ENCODE results near the gene SDK2.

Gene SDK2

GRCh38 chr17:73452009-73452408 is 192.2 kb downstream of the SDK2 start:
- DNase-seq (ENCODE audit: low read depth), result no peak

DNA sequence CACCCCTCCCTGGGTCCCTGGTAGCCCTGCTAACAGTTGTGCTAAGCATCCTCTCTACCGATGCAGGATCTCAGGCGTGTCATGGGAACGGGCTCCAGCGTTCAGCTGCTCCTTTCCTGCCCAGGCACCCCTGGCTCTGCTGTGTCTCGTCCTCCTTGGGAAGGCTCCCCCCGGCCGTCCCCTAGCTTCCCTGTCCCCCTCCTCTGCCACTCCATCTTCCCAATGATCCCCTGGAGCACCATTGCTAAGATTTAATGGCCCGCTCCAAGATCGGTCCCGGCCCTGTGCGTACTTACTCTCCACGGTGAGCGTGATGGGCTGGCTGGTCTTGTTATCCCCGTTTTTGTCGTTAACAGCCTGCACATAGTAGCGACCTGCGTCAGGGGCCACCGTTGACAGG is 196.9 kb downstream of the SDK2 start:
- no peak for DNase-seq (ENCODE audit: low read depth)

DNA sequence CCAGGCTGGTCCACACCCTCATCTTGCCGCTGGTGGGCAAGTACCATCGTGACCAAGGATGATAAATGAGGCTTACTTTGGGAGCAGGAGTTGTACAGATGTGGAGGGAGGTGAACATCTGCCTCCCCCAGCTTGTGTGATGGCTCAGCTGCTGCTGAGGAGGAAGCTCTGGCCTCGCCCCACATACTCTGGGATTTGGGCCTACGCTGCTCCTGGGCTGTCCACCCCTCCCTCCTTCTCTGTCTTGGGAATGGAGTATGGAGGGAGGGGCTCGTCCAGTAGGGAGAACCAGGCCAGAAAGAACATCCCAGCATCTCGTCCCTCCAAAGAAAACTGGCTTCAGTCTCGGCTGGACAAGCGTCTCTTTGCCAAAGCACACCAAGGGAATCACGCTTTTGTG is 197.6 kb downstream of the SDK2 start:
- no peak for DNase-seq (ENCODE audit: low read depth)

DNA sequence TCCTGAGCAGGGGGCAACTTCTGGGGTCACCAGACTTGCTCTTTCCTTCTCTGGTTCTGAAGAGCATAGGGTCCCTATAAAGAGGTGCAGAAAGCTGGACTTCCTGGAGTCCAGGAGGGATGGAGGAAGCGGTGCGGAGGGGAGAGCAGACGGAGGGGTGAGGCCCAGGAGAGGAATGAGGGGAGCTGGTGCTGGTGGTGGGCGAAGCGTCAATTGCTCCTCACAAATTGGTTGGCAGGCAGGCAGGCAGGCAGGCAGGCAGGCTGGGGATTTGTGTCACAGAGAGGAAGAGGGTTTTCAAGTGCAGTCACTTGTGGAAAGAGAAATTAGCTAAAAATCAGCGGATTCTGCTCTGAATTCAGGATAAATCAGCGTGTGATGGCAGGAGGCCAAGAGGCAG is 198.8 kb downstream of the SDK2 start:
- no peak for DNase-seq (ENCODE audit: low read depth)

DNA sequence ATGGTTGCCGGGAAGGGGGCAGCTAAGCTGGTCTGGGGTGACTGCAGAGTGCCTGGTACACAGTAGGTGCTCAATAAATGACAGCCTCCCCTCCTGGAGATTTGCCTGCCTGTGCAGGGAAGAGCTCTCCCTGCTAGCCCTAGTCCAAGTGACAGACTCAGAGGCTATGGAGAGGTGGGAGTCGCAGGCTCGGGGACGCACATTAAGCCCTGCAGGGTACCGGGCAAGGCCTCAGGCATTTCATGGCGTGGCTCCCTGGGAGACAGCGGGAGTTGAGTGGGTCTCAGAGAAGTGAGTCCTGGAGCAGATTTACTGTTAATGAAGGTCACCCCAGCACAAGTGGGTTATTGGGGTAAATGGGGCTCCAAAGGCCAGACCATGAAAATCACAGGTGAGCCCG is 200.2 kb downstream of the SDK2 start:
- DNase-seq (ENCODE audit: low read depth), result no peak

- DNase-seq (ENCODE audit: low read depth), result no peak
Measured at GRCh38 chr17:73439597-73439996, 204.6 kb downstream of the SDK2 start.

- no peak for DNase-seq (ENCODE audit: low read depth)
Measured at GRCh38 chr17:73437826-73438225, 206.4 kb downstream of the SDK2 start.

- DNase-seq (ENCODE audit: low read depth), result no peak
Measured at GRCh38 chr17:73436954-73437353, 207.3 kb downstream of the SDK2 start.

DNA sequence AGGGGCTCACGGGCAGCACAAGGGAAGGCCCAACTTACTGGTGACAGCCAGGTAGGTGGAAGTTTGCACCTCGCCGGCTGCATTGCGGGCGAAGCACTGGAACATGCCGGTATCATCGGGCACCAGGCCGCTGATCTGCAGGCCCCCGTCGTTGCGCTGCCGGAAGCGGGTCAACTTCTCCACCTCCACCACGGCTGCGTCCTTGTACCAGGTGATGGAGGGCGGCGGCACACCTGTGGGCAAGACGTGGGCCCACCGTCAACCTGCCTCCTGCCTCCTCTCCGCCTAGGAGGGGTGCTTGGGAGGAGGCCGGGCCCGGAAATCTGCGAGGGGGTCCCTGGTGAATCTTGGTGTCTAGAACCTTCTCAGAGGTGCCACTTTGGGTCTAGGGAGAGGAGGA is 208.8 kb downstream of the SDK2 start:
- DNase-seq (ENCODE audit: low read depth), result no peak

GRCh38 chr17:73434154-73434553 is 210.1 kb downstream of the SDK2 start:
- no peak for DNase-seq (ENCODE audit: low read depth)

- no peak for DNase-seq (ENCODE audit: low read depth)
Measured at GRCh38 chr17:73433501-73433900, 210.7 kb downstream of the SDK2 start.

DNA sequence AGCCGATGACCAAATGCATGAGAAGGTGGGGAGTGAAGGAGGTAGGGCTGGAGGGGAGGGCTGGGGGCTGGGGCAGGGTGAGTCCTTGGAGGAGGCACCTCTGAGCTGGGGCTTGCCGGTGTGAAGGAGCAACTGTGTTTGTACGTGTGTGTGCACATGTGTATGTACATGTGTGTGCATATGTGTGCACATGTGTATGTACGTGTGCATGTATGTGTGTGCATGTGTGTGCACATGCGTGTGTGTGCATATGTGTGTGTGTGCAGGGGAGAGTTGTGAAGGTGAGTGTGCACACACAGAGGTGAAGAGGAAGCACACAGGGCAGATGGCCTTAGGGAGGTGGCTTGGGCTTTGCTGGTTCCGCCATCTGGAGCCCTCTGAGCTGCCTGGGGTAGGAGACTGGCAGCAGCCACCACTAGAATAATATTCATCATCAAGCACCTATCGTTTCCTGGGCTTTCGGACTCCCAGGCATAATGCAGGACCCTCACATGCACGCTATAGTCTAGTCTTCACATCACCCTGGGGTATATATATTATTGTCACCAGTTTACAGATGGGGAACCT is 211.5 kb downstream of the SDK2 start:
- DNase-seq (ENCODE audit: low read depth), result no peak

DNA sequence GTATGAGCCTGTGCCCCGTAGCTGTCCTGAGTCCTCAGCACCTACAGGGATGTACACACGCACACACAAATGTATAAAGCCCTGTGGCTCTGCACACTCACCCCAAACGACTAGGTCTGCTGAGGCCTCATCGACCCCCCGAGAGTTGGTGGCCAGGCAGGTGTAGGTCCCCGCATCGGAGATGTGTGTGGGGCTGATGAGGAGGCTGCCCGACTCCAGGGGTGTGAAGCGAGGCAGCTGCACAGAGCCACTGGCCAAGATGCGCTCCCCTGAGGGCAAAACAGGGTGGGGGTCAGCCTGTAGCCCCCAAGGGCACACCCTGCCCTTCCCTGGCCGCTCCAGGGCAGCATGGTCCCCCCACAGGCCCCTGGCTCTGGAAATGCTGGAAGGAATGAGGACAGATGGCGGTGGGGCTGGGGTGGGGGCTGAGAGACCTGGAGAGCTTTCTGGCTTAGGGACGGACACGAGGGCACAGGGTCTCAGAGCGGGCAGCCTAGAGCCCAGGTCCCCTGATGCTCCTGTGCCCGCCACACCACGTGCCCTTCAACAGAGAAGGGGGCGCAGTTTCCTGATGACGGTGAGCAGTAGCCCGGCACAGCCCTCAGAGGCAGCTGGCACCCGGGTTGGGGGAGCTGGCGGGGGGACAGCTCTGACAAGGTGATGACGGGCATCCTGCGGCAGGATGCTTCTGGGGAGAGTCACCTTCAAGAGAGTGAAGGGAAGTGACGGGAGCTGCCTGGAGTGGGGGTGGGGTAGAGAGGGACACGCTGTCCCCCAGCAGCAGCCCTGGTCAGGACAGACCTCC is 212.6 kb downstream of the SDK2 start:
- no peak for DNase-seq (ENCODE audit: low read depth)

- no peak for DNase-seq (ENCODE audit: low read depth)
Measured at GRCh38 chr17:73430848-73431247, 213.4 kb downstream of the SDK2 start.

- DNase-seq (ENCODE audit: low read depth), result no peak
Measured at GRCh38 chr17:73430165-73430680, 214.0 kb downstream of the SDK2 start.

GRCh38 chr17:73429440-73430164 is 214.6 kb downstream of the SDK2 start:
- DNase-seq (ENCODE audit: low read depth), result peak; percentile 54

GRCh38 chr17:73427198-73427597 is 217.0 kb downstream of the SDK2 start:
- DNase-seq (ENCODE audit: low read depth), result no peak

- DNase-seq (ENCODE audit: low read depth), result no peak
Measured at GRCh38 chr17:73424571-73424970, 219.7 kb downstream of the SDK2 start.

DNA sequence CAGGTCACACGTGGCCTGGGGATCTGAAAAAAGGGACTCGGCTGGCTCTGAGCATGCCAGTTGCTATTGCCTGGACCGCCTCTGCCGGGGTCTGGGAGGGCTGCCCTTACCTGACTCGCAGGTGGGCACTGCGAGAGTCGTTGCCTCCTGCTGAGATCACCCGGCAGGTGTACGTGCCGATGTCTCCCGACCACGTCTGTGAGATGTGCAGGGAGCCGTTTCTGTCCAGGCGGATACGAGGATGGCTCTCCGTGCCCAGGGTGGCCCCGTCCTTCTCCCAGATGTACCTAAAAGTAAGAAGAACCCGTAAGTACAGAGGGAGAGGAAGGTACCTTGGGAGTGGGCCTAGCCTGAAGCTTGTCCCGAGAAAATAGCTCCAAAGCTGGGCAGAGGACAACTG is 220.4 kb downstream of the SDK2 start:
- DNase-seq (ENCODE audit: low read depth), result no peak

GRCh38 chr17:73423159-73423715 is 221.0 kb downstream of the SDK2 start:
- DNase-seq (ENCODE audit: low read depth), result no peak

DNA sequence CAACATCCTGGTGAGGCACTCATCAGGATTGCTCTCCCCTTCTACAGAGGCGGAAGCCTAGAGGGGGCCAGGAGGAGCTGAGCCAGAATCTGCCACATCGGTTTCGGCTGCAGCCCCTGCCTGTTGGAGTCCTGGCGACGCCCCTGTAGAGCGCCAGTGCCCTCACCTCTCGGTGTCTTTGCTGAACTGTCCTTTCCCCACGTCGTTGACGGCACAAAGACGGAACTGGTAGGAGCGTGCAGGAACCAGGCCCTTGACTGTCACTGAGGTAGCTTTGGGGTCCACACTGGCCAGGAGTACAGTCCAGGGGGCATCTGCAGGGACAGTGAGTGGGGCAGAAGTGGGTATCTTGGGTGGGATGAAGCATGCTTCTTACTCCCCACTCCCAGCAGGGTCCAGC is 222.1 kb downstream of the SDK2 start:
- no peak for DNase-seq (ENCODE audit: low read depth)

DNA sequence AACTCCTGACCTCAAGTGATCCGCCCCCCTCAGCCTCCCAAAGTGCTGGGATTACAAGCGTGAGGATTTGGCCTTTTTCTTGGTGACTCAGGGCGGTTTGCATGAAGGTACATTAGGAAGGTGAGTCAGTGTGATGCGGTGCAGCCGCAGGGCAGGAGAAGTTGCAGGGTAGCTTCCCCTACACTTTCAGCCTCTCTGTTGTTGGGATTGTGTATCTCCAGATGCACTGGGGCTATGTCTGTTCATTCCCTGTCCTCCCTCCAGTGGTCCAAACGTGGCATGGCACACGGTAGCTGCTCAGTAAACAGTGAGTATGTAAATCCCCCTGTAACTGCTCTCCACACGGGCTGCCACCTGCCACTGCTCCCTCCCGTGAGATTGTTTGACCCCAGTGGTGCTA is 223.3 kb downstream of the SDK2 start:
- DNase-seq (ENCODE audit: low read depth), result peak; percentile 15

GRCh38 chr17:73419881-73420280 is 224.4 kb downstream of the SDK2 start:
- DNase-seq (ENCODE audit: low read depth), result peak; percentile 8

All from amniotic epithelial cell (primary cell).